IMR-90 (cell line): Measurements from ENCODE around the gene PEX7. TPM values are rescaled to one million over a fixed set of nuclear protein-coding genes. Genes with fewer than 3 reads are reported as not detected.

Experiments
- ATAC-seq: fragments of 200-7000 bp; cut with Tn5 transposase; 2 replicates; pipeline ENCODE4 v1.9.1; 2020; ENCODE audit warnings: low read depth, mild to moderate bottlenecking, moderate library complexity
- BruUV-seq: library from RNA; stranded (reverse); fragments of 400-500 nt; replicated peaks from 2 replicates; lab custom pipeline; 2021; lab: Mats Ljungman, UMichigan
- CTCF ChIA-PET: fragments of 300-600 bp; formaldehyde crosslinking; extraction: SDS; loops from one replicate; lab custom pipeline; 2021; ENCODE audit warnings: antibody characterized with exemption; lab: Yijun Ruan, JAX
- POLR2A ChIA-PET: fragments of 300-600 bp; sonication (Branson Sonifier 250); formaldehyde crosslinking; loops from one replicate; lab custom pipeline; 2022; ENCODE audit warnings: antibody characterized with exemption; ENCODE audit not compliant: unreplicated experiment; lab: Charles Lee
- DNase-seq: peaks from one replicate; pipeline ENCODE4 v3.0.0; 2013
- H2AFZ ChIP-seq: replicated peaks from 2 replicates; pipeline ENCODE3; 2013; ENCODE audit warnings: low read length, mild to moderate bottlenecking; ENCODE audit not compliant: poor library complexity
- H2AK5ac ChIP-seq: 2 replicates; pipeline ENCODE4 v1.6.1; 2013; ENCODE audit warnings: low read depth, low read length, inconsistent platforms
- H2AK9ac ChIP-seq: replicated peaks from 2 replicates; pipeline ENCODE3; 2013; ENCODE audit warnings: mild to moderate bottlenecking, low read depth, low read length, moderate library complexity; ENCODE audit not compliant: poor library complexity
- H2BK120ac ChIP-seq: 2 replicates; pipeline ENCODE4 v1.6.1; 2013; ENCODE audit warnings: low read depth, low read length, inconsistent platforms
- H2BK15ac ChIP-seq: 3 replicates; pipeline ENCODE4 v1.6.1; 2013; ENCODE audit warnings: low read depth, low read length, inconsistent platforms
- H2BK20ac ChIP-seq: 2 replicates; pipeline ENCODE4 v1.6.1; 2013; ENCODE audit warnings: low read depth, mild to moderate bottlenecking, inconsistent platforms, low read length, moderate library complexity
- H2BK5ac ChIP-seq: 2 replicates; pipeline ENCODE4 v1.6.1; 2013; ENCODE audit warnings: mild to moderate bottlenecking, low read depth, low read length, inconsistent platforms; ENCODE audit not compliant: poor library complexity, severe bottlenecking
- H3K14ac ChIP-seq: replicated peaks from 2 replicates; pipeline ENCODE4 v1.6.1; 2013; ENCODE audit warnings: low read depth, low read length, inconsistent platforms
- H3K18ac ChIP-seq: 2 replicates; pipeline ENCODE4 v1.6.1; 2013; ENCODE audit warnings: low read depth, low read length, control low read depth
- H3K23ac ChIP-seq: 2 replicates; pipeline ENCODE4 v1.6.1; 2013; ENCODE audit warnings: low read depth, low read length, inconsistent platforms
- H3K27ac ChIP-seq: 2 replicates; pipeline ENCODE4 v1.5.1; 2013; ENCODE audit warnings: mild to moderate bottlenecking, control low read depth, low read length; ENCODE audit not compliant: insufficient read depth
- H3K27me3 ChIP-seq: 2 replicates; pipeline ENCODE4 v1.6.1; 2013; ENCODE audit warnings: low read length; ENCODE audit not compliant: control insufficient read depth, insufficient read depth
- H3K36me3 ChIP-seq: 2 replicates; pipeline ENCODE4 v1.6.1; 2013; ENCODE audit warnings: low read length, mixed read lengths; ENCODE audit not compliant: control insufficient read depth, insufficient read depth
- H3K4ac ChIP-seq: 2 replicates; pipeline ENCODE4 v1.6.1; 2013; ENCODE audit warnings: low read depth, low read length, inconsistent platforms
- H3K4me1 ChIP-seq: 2 replicates; pipeline ENCODE4 v1.6.1; 2013; ENCODE audit warnings: low read length, mixed read lengths; ENCODE audit not compliant: control insufficient read depth, insufficient read depth
- H3K4me2 ChIP-seq: 2 replicates; pipeline ENCODE4 v1.6.1; 2013; ENCODE audit warnings: low read depth, mild to moderate bottlenecking, control low read depth, low read length, moderate library complexity
- H3K4me3 ChIP-seq: 2 replicates; pipeline ENCODE4 v1.5.1; 2013; ENCODE audit warnings: low read depth, mild to moderate bottlenecking, control low read depth, low read length, moderate library complexity; ENCODE audit not compliant: insufficient read depth
- H3K56ac ChIP-seq: 2 replicates; pipeline ENCODE4 v1.6.1; 2013; ENCODE audit warnings: low read length, inconsistent platforms; ENCODE audit not compliant: insufficient read depth; ENCODE audit errors: extremely low read depth
- H3K79me1 ChIP-seq, 2 experiments: 2 replicates each; pipeline ENCODE4 v1.6.1; 2013; ENCODE audit warnings: low read length in 2 of 2, inconsistent platforms in 1 of 2, low read depth in 1 of 2
- H3K9ac ChIP-seq: 2 replicates; pipeline ENCODE4 v1.6.1; 2013; ENCODE audit warnings: low read depth, low read length, control low read depth
- H3K9me1 ChIP-seq: 2 replicates; pipeline ENCODE4 v1.6.1; 2013; ENCODE audit warnings: low read length, inconsistent platforms; ENCODE audit not compliant: insufficient read depth
- H3K9me3 ChIP-seq: 2 replicates; pipeline ENCODE4 v1.6.1; 2013; ENCODE audit warnings: low read length; ENCODE audit not compliant: control insufficient read depth, insufficient read depth
- H4K20me1 ChIP-seq: 2 replicates; pipeline ENCODE4 v1.6.1; 2013; ENCODE audit warnings: low read length, inconsistent platforms; ENCODE audit not compliant: insufficient read depth
- H4K5ac ChIP-seq: 2 replicates; pipeline ENCODE4 v1.6.1; 2013; ENCODE audit warnings: mild to moderate bottlenecking, low read depth, low read length, control low read depth
- H4K8ac ChIP-seq, 2 experiments: 2 replicates each; pipeline ENCODE4 v1.6.1; 2013; ENCODE audit warnings: low read depth in 2 of 2, low read length in 2 of 2, control low read depth in 1 of 2, inconsistent platforms in 1 of 2
- H4K91ac ChIP-seq: 2 replicates; pipeline ENCODE4 v1.6.1; 2013; ENCODE audit warnings: low read depth, low read length, inconsistent platforms; ENCODE audit not compliant: insufficient read depth
- BHLHE40 ChIP-seq: fragments of 150-350 bp; IDR thresholded peaks from 2 replicates; pipeline ENCODE4 v1.6.1; 2016; ENCODE audit warnings: mild to moderate bottlenecking, low read depth, low read length
- CEBPB ChIP-seq: IDR thresholded peaks from 2 replicates; pipeline ENCODE4 v1.6.1; 2012; ENCODE audit warnings: low read depth, low read length, improper control_type of control experiment
- CHD1 ChIP-seq: IDR thresholded peaks from 2 replicates; pipeline ENCODE4 v1.6.1; 2012; ENCODE audit warnings: low read depth, low read length, improper control_type of control experiment
- FOS ChIP-seq: fragments of 150-350 bp; IDR thresholded peaks from 2 replicates; pipeline ENCODE4 v1.6.1; 2016; ENCODE audit warnings: low read depth, low read length
- MAFK ChIP-seq: IDR thresholded peaks from 2 replicates; pipeline ENCODE4 v1.6.1; 2012; ENCODE audit warnings: low read depth, low read length, improper control_type of control experiment
- MAZ ChIP-seq: IDR thresholded peaks from 2 replicates; pipeline ENCODE4 v1.6.1; 2012; ENCODE audit warnings: low read depth, mild to moderate bottlenecking, low read length, improper control_type of control experiment, moderate library complexity, borderline replicate concordance
- MXI1 ChIP-seq: IDR thresholded peaks from 2 replicates; pipeline ENCODE4 v1.6.1; 2012; ENCODE audit warnings: low read depth, mild to moderate bottlenecking, low read length, moderate library complexity, borderline replicate concordance
- POLR2A ChIP-seq: IDR thresholded peaks from 2 replicates; pipeline ENCODE4 v1.6.1; 2012; ENCODE audit warnings: mild to moderate bottlenecking, low read depth, low read length
- RAD21 ChIP-seq: IDR thresholded peaks from 2 replicates; pipeline ENCODE4 v1.6.1; 2012; ENCODE audit warnings: low read length, improper control_type of control experiment
- RCOR1 ChIP-seq: IDR thresholded peaks from 2 replicates; pipeline ENCODE4 v1.6.1; 2012; ENCODE audit warnings: mild to moderate bottlenecking, low read length, improper control_type of control experiment; ENCODE audit not compliant: insufficient replicate concordance
- SMC3 ChIP-seq: fragments of 150-350 bp; IDR thresholded peaks from 2 replicates; pipeline ENCODE4 v1.6.1; 2016; ENCODE audit warnings: low read depth, mild to moderate bottlenecking, antibody characterized with exemption, low read length, moderate library complexity
- WGBS, 2 experiments: methylation state at CpG; one replicate each; pipeline versions ENCODE4 v1.1.5 to v1.1.7; 2013; ENCODE audit warnings: missing lambda C conversion rate in 2 of 2; ENCODE audit not compliant: insufficient read length in 1 of 2; ENCODE audit errors: extremely low coverage in 2 of 2; 5-methylcytosine and 5-hydroxymethylcytosine counted together
- dilution Hi-C: fragments of 300-500 bp; cut with HindIII; formaldehyde crosslinking; loops from one replicate; pipeline ENCODE4 v1.14.3; 2018; ENCODE audit warnings: low sequenced_read_pairs; ENCODE audit not compliant: unreplicated experiment
- in situ Hi-C: fragments of 300-500 bp; cut with MboI; formaldehyde crosslinking; loops from 3 replicates; pipeline ENCODE4 v1.14.3; 2019; ENCODE audit warnings: low sequenced_read_pairs, inconsistent platforms, mixed read lengths
- intact Hi-C: fragments of 100-400 bp; cut with micrococcal nuclease; formaldehyde crosslinking; loops from 2 replicates; pipeline ENCODE4 v1.10.0; 2022
- polyA plus RNA-seq, 3 experiments: library from polyadenylated mRNA; depleted of rRNA; stranded (reverse); fragments of >200 nt; gene quantifications; 2 replicates each; pipeline ENCODE4 v1.2.3, GENCODE V29; 2012; ENCODE audit warnings: low replicate concordance in 1 of 3
- total RNA-seq: library from RNA; depleted of rRNA; stranded (reverse); fragments of >200 nt; gene quantifications from 2 replicates; pipeline ENCODE4 v1.2.3, GENCODE V29; 2012
- TF ChIP-seq, protein P1 (sequence below): conservative IDR thresholded peaks from 2 replicates; pipeline ENCODE4 v1.5.1; 2012; ENCODE audit warnings: mild to moderate bottlenecking, low read depth, low read length, improper control_type of control experiment
- TF ChIP-seq, protein P2 (sequence below): fragments of 150-350 bp; IDR thresholded peaks from 2 replicates; pipeline ENCODE4 v1.6.1; 2017; ENCODE audit warnings: mild to moderate bottlenecking, antibody characterized with exemption, low read length, low read depth
- TF ChIP-seq, protein P3 (sequence below): fragments of 150-350 bp; IDR thresholded peaks from 2 replicates; pipeline ENCODE4 v1.6.1; 2016; ENCODE audit warnings: low read depth, mild to moderate bottlenecking, low read length, moderate library complexity, borderline replicate concordance

PEX7 gene
- total and polyA plus RNA-seq, 2 of the 4 experiments (the other 2 are of a cell fraction): 5.4 to 7.0 TPM

DNA sequence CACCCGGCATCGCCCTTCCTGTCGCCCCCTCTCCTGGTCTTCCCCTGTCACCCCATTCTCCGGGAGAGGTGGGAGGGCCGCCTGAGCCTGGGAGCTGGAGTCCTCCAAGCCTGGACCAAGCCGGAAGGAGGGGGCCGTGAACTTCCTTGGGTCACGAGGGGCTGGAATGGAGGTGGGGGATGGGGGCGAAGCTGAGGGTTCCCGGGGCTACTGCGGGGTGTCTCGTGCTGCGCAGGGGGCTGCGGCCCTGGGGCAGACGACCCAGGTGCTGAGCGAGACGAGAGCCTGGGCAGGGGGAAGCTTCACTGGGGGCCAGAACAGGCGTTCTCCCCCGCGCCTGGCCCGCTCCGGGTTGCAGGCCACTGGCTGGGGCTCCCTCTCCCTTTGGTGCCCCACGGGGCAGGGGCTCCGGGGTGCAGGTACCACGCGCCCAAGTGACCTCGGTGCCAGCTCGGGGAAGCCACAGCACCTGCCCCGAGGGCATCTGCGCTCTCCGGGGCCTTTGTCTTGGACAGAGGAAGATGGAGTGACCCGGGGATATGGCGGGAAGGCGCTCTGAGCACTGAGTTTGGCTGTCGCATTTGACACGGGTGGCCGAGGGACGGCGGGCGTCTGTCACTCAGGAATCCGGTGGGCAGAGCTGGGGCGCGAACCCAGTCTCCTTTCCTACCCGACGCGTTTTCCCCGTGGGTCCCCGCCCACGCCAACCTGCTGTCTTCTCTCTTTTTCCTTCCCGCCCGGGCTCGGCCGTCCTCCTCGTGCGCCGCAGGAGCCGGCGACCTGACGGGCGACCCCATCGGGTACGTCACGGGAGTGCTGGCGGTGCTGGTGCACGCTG lies 100.9 kb downstream of the PEX7 start:
- no peak overlapping the region for H4K8ac ChIP-seq
- dilution Hi-C loops: no loop called here
- H3K14ac ChIP-seq: no peak overlapping the region
- no peak overlapping the region for H3K23ac ChIP-seq
- H4K5ac ChIP-seq: no peak overlapping the region
- no peak overlapping the region for H3K4ac ChIP-seq
- peaks cover 48% of the 10 kb centered on the region for H3K27me3 ChIP-seq
- no peak overlapping the region for H4K91ac ChIP-seq
- no peak for ATAC-seq
- intact Hi-C loops: no loop called here
- H3K27ac ChIP-seq: no peak overlapping the region
- no peak for DNase-seq
- no TSS peak for BruUV-seq
- no peak overlapping the region for H2AFZ ChIP-seq
- H2BK120ac ChIP-seq: no peak overlapping the region
- ChIA-PET POLR2A (no interaction called here), CTCF (interaction anchor here (1.0 kb wide), 1 partner anchor 56 kb away, joined by 3 read pairs; no protein-coding TSS in a partner anchor)
- no peak overlapping the region for H3K56ac ChIP-seq
- H3K4me3 ChIP-seq: no peak overlapping the region
- no peak overlapping the region for H2BK5ac ChIP-seq
- no peaks in the 10 kb centered on the region for H3K79me1 ChIP-seq
- H2AK5ac ChIP-seq: no peak overlapping the region
- in situ Hi-C loops: no loop called here
- H3K36me3 ChIP-seq: no peaks in the 10 kb centered on the region
- no peaks in the 10 kb centered on the region for H4K20me1 ChIP-seq
- 17% methylated on average over 24 of the region's 65 CpGs; no CpG with 5 or more reads in 1 of the 2 experiments for WGBS, 2 experiments
- no peaks in the 10 kb centered on the region for H3K9me1 ChIP-seq
- H3K9ac ChIP-seq: no peak overlapping the region
- no peak overlapping the region for H2AK9ac ChIP-seq
- H3K4me1 ChIP-seq: no peaks in the 10 kb centered on the region; the same call in 1 of the 2 replicates
- no peak overlapping the region for H2BK20ac ChIP-seq
- H3K18ac ChIP-seq: no peak overlapping the region
- H3K4me2 ChIP-seq: no peak overlapping the region
- no peak overlapping the region for H2BK15ac ChIP-seq
- no peaks in the 10 kb centered on the region for H3K9me3 ChIP-seq
- TF ChIP-seq POLR2A: no peak
- TF ChIP-seq RCOR1: no peak
- no peak for TF ChIP-seq BHLHE40
- TF ChIP-seq MXI1: no peak
- no peak for TF ChIP-seq RAD21
- TF ChIP-seq, protein P1, sequence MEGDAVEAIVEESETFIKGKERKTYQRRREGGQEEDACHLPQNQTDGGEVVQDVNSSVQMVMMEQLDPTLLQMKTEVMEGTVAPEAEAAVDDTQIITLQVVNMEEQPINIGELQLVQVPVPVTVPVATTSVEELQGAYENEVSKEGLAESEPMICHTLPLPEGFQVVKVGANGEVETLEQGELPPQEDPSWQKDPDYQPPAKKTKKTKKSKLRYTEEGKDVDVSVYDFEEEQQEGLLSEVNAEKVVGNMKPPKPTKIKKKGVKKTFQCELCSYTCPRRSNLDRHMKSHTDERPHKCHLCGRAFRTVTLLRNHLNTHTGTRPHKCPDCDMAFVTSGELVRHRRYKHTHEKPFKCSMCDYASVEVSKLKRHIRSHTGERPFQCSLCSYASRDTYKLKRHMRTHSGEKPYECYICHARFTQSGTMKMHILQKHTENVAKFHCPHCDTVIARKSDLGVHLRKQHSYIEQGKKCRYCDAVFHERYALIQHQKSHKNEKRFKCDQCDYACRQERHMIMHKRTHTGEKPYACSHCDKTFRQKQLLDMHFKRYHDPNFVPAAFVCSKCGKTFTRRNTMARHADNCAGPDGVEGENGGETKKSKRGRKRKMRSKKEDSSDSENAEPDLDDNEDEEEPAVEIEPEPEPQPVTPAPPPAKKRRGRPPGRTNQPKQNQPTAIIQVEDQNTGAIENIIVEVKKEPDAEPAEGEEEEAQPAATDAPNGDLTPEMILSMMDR: no peak
- no peak for TF ChIP-seq FOS
- no peak for TF ChIP-seq CEBPB
- TF ChIP-seq CHD1: no peak
- no peak for TF ChIP-seq MAFK
- TF ChIP-seq, protein P2, sequence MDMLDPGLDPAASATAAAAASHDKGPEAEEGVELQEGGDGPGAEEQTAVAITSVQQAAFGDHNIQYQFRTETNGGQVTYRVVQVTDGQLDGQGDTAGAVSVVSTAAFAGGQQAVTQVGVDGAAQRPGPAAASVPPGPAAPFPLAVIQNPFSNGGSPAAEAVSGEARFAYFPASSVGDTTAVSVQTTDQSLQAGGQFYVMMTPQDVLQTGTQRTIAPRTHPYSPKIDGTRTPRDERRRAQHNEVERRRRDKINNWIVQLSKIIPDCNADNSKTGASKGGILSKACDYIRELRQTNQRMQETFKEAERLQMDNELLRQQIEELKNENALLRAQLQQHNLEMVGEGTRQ: no peak
- TF ChIP-seq SMC3: no peak
- TF ChIP-seq, protein P3, sequence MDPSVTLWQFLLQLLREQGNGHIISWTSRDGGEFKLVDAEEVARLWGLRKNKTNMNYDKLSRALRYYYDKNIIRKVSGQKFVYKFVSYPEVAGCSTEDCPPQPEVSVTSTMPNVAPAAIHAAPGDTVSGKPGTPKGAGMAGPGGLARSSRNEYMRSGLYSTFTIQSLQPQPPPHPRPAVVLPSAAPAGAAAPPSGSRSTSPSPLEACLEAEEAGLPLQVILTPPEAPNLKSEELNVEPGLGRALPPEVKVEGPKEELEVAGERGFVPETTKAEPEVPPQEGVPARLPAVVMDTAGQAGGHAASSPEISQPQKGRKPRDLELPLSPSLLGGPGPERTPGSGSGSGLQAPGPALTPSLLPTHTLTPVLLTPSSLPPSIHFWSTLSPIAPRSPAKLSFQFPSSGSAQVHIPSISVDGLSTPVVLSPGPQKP: no peak
- TF ChIP-seq MAZ: no peak
